SK-N-SH (cell line): ENCODE measurements around the gene FGD3. TPM values are rescaled to one million over a fixed set of nuclear protein-coding genes. Genes with fewer than 3 reads are reported as not detected.

ENCODE experiments used
- CTCF ChIA-PET: fragments of 300-600, 350-600 bp; formaldehyde crosslinking; extraction: SDS; loops from one replicate; lab custom pipeline; 2021; lab: Yijun Ruan, JAX
- POLR2A ChIA-PET: fragments of 350-600 bp; sonication (Branson Sonifier 250); formaldehyde crosslinking; extraction: SDS; loops from one replicate; lab custom pipeline; 2020; ENCODE audit warnings: antibody characterized with exemption, inconsistent platforms; lab: Yijun Ruan, JAX
- DNase-seq: peaks from one replicate; pipeline ENCODE4 v3.0.0; 2012
- H2AFZ ChIP-seq: fragments of 200-600 bp; sonication (generic); 2 replicates; pipeline ENCODE4 v1.8.1; 2016; ENCODE audit warnings: antibody characterized with exemption, mild to moderate bottlenecking, low read depth
- H3F3A ChIP-seq: fragments of 200-600 bp; sonication (generic); replicated peaks from 2 replicates; pipeline ENCODE3; 2016; ENCODE audit warnings: antibody characterized with exemption, mild to moderate bottlenecking; ENCODE audit not compliant: insufficient read depth
- H3K27ac ChIP-seq, 2 experiments: fragments of 200-500 bp in 1 of 2; fragments of 200-600 bp in 1 of 2; sonication (Bioruptor generic) in 1 of 2; sonication (generic), shearing (Covaris generic) in 1 of 2; 2 replicates each; pipeline versions ENCODE4 v1.5.1 to v1.6.1; 2014 to 2016; ENCODE audit warnings: low read depth in 2 of 2, inconsistent platforms in 1 of 2, low read length in 1 of 2, mild to moderate bottlenecking in 1 of 2, mixed read lengths in 1 of 2
- H3K27me3 ChIP-seq: fragments of 200-600 bp; sonication (generic), shearing (Covaris generic); 2 replicates; pipeline ENCODE4 v1.6.1; 2016; ENCODE audit warnings: mixed run types; ENCODE audit not compliant: insufficient read depth
- H3K36me3 ChIP-seq, 2 experiments: fragments of 200-500 bp in 1 of 2; fragments of 200-600 bp in 1 of 2; sonication (Bioruptor generic) in 1 of 2; sonication (generic) in 1 of 2; replicated peaks in 1 of 2; 2 replicates each; pipeline versions ENCODE3 to v1.5.1; 2014 to 2016; ENCODE audit warnings: low read length in 1 of 2, mild to moderate bottlenecking in 1 of 2; ENCODE audit not compliant: insufficient read depth in 2 of 2, control insufficient read depth in 1 of 2
- H3K4me1 ChIP-seq, 2 experiments: fragments of 200-500 bp in 1 of 2; fragments of 200-600 bp in 1 of 2; sonication (Bioruptor generic) in 1 of 2; sonication (generic), shearing (Covaris generic) in 1 of 2; 2 replicates each; pipeline versions ENCODE4 v1.5.1 to v1.6.1; 2014 to 2016; ENCODE audit warnings: low read depth in 1 of 2, low read length in 1 of 2, mixed run types in 1 of 2; ENCODE audit not compliant: insufficient read depth in 2 of 2, control insufficient read depth in 1 of 2
- H3K4me2 ChIP-seq: fragments of 200-600 bp; sonication (generic), shearing (Covaris generic); 2 replicates; pipeline ENCODE4 v1.6.1; 2017; ENCODE audit warnings: mixed run types
- H3K4me3 ChIP-seq, 2 experiments: fragments of 200-500 bp in 1 of 2; fragments of 200-600 bp in 1 of 2; sonication (Bioruptor generic) in 1 of 2; sonication (generic), shearing (Covaris generic) in 1 of 2; 2 replicates each; pipeline versions ENCODE4 v1.5.1 to v1.8.1; 2014 to 2016; ENCODE audit warnings: low read depth in 2 of 2, inconsistent platforms in 1 of 2, low read length in 1 of 2, mild to moderate bottlenecking in 1 of 2, mixed read lengths in 1 of 2, moderate library complexity in 1 of 2
- H3K79me2 ChIP-seq: fragments of 200-600 bp; sonication (generic); 2 replicates; pipeline ENCODE4 v1.8.1; 2017; ENCODE audit warnings: mild to moderate bottlenecking; ENCODE audit not compliant: insufficient read depth
- H3K9ac ChIP-seq: fragments of 200-600 bp; sonication (generic); 2 replicates; pipeline ENCODE4 v1.6.1; 2017; ENCODE audit warnings: mixed run types
- H3K9me2 ChIP-seq: fragments of 200-600 bp; sonication (generic); 2 replicates; pipeline ENCODE4 v1.6.1; 2017; ENCODE audit warnings: mixed run types
- H3K9me3 ChIP-seq: fragments of 200-600 bp; sonication (generic); 2 replicates; pipeline ENCODE4 v1.6.1; 2017; ENCODE audit warnings: mixed run types, mild to moderate bottlenecking, moderate library complexity
- H4K20me1 ChIP-seq: fragments of 200-600 bp; sonication (generic); 2 replicates; pipeline ENCODE4 v1.6.1; 2017; ENCODE audit warnings: mild to moderate bottlenecking, mixed run types; ENCODE audit not compliant: insufficient read depth
- CHD2 ChIP-seq: fragments of 150-350 bp; IDR thresholded peaks from 2 replicates; pipeline ENCODE4 v1.6.1; 2018; ENCODE audit warnings: low read length; ENCODE audit not compliant: partially characterized antibody
- ELF1 ChIP-seq: IDR thresholded peaks from 2 replicates; pipeline ENCODE4 v1.4.0; 2012
- EP300 ChIP-seq, 2 experiments: IDR thresholded peaks; 2 replicates each; pipeline versions ENCODE4 v1.4.0 to v1.6.1; 2012; ENCODE audit warnings: borderline replicate concordance in 1 of 2, low read depth in 1 of 2, low read length in 1 of 2
- FOSL2 ChIP-seq: IDR thresholded peaks from 2 replicates; pipeline ENCODE4 v1.4.0; 2012; ENCODE audit warnings: low read depth, mild to moderate bottlenecking, moderate library complexity, borderline replicate concordance
- GABPA ChIP-seq: IDR thresholded peaks from 2 replicates; pipeline ENCODE4 v1.4.0; 2012; ENCODE audit warnings: low read depth, mild to moderate bottlenecking
- MEF2A ChIP-seq: IDR thresholded peaks from 2 replicates; pipeline ENCODE4 v1.4.0; 2012; ENCODE audit warnings: low read depth, borderline replicate concordance
- MXI1 ChIP-seq: IDR thresholded peaks from 2 replicates; pipeline ENCODE4 v1.6.1; 2012; ENCODE audit warnings: mild to moderate bottlenecking, low read depth, low read length, improper control_type of control experiment
- POLR2AphosphoS5 ChIP-seq: IDR thresholded peaks from 2 replicates; pipeline ENCODE4 v1.6.1; 2012; ENCODE audit warnings: low read depth, low read length
- RAD21 ChIP-seq: IDR thresholded peaks from 2 replicates; pipeline ENCODE4 v1.6.1; 2012; ENCODE audit warnings: mild to moderate bottlenecking, low read length
- RCOR1 ChIP-seq: fragments of 150-350 bp; IDR thresholded peaks from 2 replicates; pipeline ENCODE4 v1.6.1; 2017; ENCODE audit warnings: antibody characterized with exemption, low read length
- RXRA ChIP-seq: IDR thresholded peaks from 2 replicates; pipeline ENCODE4 v1.4.0; 2012; ENCODE audit warnings: low read depth, mild to moderate bottlenecking, borderline replicate concordance
- SMC3 ChIP-seq: IDR thresholded peaks from 2 replicates; pipeline ENCODE4 v1.6.1; 2012; ENCODE audit warnings: low read depth, low read length, improper control_type of control experiment
- TAF1 ChIP-seq: IDR thresholded peaks from 2 replicates; pipeline ENCODE4 v1.6.1; 2012; ENCODE audit warnings: low read depth, mild to moderate bottlenecking, low read length, moderate library complexity, borderline replicate concordance
- TCF12 ChIP-seq: IDR thresholded peaks from 2 replicates; pipeline ENCODE4 v1.4.0; 2012
- USF2 ChIP-seq: fragments of 150-350 bp; IDR thresholded peaks from 2 replicates; pipeline ENCODE4 v1.6.1; 2017; ENCODE audit warnings: antibody characterized with exemption, low read length, low read depth, borderline replicate concordance
- YY1 ChIP-seq: IDR thresholded peaks from 2 replicates; pipeline ENCODE4 v1.4.0; 2012; ENCODE audit warnings: low read depth, mild to moderate bottlenecking
- WGBS: methylation state at CpG from one replicate; pipeline ENCODE4 v1.1.6; 2017; ENCODE audit warnings: low lambda C conversion rate; 5-methylcytosine and 5-hydroxymethylcytosine counted together
- polyA plus RNA-seq, 3 experiments: library from polyadenylated mRNA; depleted of rRNA; stranded (reverse); fragments of >200 nt; gene quantifications; 2 replicates each; pipeline ENCODE4 v1.2.3, GENCODE V29; 2012
- TF ChIP-seq, protein P1 (sequence below): IDR thresholded peaks from 2 replicates; pipeline ENCODE4; 2012

FGD3 gene
- polyA plus RNA-seq, 1 of the 3 experiments (the other 2 are of a cell fraction) = not detected

DNA sequence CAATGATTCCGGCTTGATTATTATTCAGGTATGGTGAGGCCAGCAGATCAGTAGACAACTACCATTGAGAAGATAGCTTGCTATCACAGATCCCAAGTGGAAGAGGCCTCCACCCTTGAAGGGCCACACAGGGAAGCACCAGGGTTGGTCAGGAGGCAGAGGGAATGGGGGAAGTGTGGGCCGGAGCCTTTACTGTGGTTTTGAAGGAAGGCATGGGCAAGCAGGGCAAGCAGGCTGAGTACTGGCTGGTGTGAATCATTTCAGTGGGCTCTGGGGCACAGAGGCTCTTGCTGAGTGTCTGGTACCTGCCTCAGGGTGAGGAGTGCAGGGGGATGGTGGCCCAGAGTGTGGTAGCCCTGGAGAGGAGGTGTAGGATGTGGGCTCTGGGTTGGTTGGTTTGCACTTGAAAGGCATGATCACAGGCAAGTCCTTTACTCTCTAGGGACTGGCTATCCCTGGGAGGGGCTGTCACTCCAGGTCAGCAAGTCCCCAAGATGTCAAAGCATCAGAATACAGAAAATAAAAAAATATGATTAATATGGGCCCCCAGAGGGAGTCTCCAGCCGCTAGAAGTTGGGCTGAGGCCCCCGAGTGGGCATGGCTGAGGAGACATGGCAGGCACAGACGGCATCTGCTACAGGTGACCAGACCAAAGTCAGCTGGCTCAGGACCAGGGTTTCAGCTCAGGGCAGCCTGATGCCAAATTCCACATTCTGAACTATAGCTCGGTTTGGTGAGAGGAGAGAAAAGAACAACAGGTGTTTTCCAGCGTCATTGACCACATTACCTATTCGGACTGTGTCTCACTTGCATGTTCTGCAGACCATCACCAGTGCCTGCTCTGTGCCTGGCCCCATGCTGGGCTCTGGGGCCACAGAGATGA lies 101.5 kb downstream of the FGD3 start:
- DNase-seq = no peak
- Histone ChIP-seq H3K27ac (no peak overlapping the region), H3K9me3 (no peaks in the 10 kb centered on the region), H3K9ac (no peak overlapping the region), H3K4me3 (no peak overlapping the region), H4K20me1 (no peaks in the 10 kb centered on the region), H3K9me2 (no peaks in the 10 kb centered on the region), H2AFZ (no peak overlapping the region), H3K36me3 (no peaks in the 10 kb centered on the region), H3K79me2 (no peaks in the 10 kb centered on the region), H3K4me1 (peaks cover 0 to 9% of the 10 kb centered on the region in 2 experiments; a peak in 1 of 4 replicates), H3F3A (no peaks in the 10 kb centered on the region), H3K27me3 (no peaks in the 10 kb centered on the region), H3K4me2 (no peak overlapping the region)
- POLR2A ChIA-PET = no interaction called here
- CTCF ChIA-PET = interaction anchor here (0.9 to 1.1 kb wide), 3 partner anchors 12 to 45 kb away, joined by 3 read pairs; no protein-coding TSS in a partner anchor
- TF ChIP-seq POLR2AphosphoS5 = no peak
- 69% methylated on average over 7 of the region's 8 CpGs for WGBS

DNA sequence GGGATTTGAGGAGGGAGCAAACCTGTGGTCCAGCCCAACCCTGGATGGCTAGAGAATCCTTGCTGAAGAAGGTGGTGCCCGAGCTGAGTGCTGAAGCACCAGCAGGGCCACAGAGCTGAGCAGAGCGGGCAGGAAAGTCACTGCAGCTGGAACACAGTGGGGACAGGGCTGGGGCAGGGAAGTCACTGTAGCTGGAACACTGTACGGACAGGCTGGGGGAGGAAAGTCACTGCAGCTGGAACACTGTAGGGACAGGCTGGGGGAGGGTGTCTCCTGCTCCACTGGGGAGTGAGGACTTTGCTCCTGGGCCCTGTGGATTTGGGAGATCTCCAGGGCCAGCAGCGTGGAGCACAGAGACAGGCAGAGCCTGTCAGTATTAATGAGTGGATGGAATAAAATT lies 102.2 kb downstream of the FGD3 start:
- no peaks in the 10 kb centered on the region for H3K9me2 ChIP-seq
- no peak overlapping the region for H3K4me2 ChIP-seq
- ChIA-PET CTCF (interaction anchor here (1.0 to 1.9 kb wide), 2 partner anchors 46 to 60 kb away, joined by 3 to 5 read pairs; no protein-coding TSS in a partner anchor), POLR2A (no interaction called here)
- H3K9me3 ChIP-seq = no peaks in the 10 kb centered on the region
- H3K27ac ChIP-seq = no peak overlapping the region
- H3K9ac ChIP-seq = no peak overlapping the region
- no peaks in the 10 kb centered on the region for H3K27me3 ChIP-seq
- H3K36me3 ChIP-seq = no peaks in the 10 kb centered on the region
- H4K20me1 ChIP-seq = no peaks in the 10 kb centered on the region
- peaks cover 0 to 11% of the 10 kb centered on the region in 2 experiments; a peak in 1 of 4 replicates for H3K4me1 ChIP-seq
- H3K79me2 ChIP-seq = no peaks in the 10 kb centered on the region
- no peak overlapping the region for H2AFZ ChIP-seq
- no peaks in the 10 kb centered on the region for H3F3A ChIP-seq
- no peak overlapping the region for H3K4me3 ChIP-seq
- no peak for DNase-seq
- TF ChIP-seq RAD21 = no peak
- TF ChIP-seq MXI1 = no peak
- TF ChIP-seq, protein P1, sequence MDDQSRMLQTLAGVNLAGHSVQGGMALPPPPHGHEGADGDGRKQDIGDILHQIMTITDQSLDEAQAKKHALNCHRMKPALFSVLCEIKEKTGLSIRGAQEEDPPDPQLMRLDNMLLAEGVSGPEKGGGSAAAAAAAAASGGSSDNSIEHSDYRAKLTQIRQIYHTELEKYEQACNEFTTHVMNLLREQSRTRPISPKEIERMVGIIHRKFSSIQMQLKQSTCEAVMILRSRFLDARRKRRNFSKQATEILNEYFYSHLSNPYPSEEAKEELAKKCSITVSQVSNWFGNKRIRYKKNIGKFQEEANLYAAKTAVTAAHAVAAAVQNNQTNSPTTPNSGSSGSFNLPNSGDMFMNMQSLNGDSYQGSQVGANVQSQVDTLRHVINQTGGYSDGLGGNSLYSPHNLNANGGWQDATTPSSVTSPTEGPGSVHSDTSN = no peak
- TF ChIP-seq USF2 = no peak
- no peak for TF ChIP-seq GABPA
- TF ChIP-seq EP300 (IDR thresholded peaks at IDR 0.05; ENCODE audit: borderline replicate concordance in 1 of 2, low read depth in 1 of 2, low read length in 1 of 2) = no peak
- TF ChIP-seq SMC3 = no peak
- no peak for TF ChIP-seq RCOR1
- TF ChIP-seq RXRA = no peak
- TF ChIP-seq CHD2 = no peak
- TF ChIP-seq FOSL2 = no peak
- no peak for TF ChIP-seq TCF12
- no peak for TF ChIP-seq ELF1
- TF ChIP-seq MEF2A = no peak
- TF ChIP-seq TAF1 = no peak
- TF ChIP-seq YY1 = no peak
- 31% methylated on average over 4 of the region's 4 CpGs for WGBS
